GM19468 (cell line): Measurements from ENCODE around the gene GPC1.

Source experiments
- ATAC-seq: cut with Tn5 transposase; IDR thresholded peaks from one replicate; pipeline ENCODE4 v1.9.1; 2021; ENCODE audit warnings: mild to moderate bottlenecking, moderate library complexity, moderate number of reproducible peaks; ENCODE audit not compliant: unreplicated experiment; ENCODE audit errors: extremely low read depth

GPC1 gene

DNA sequence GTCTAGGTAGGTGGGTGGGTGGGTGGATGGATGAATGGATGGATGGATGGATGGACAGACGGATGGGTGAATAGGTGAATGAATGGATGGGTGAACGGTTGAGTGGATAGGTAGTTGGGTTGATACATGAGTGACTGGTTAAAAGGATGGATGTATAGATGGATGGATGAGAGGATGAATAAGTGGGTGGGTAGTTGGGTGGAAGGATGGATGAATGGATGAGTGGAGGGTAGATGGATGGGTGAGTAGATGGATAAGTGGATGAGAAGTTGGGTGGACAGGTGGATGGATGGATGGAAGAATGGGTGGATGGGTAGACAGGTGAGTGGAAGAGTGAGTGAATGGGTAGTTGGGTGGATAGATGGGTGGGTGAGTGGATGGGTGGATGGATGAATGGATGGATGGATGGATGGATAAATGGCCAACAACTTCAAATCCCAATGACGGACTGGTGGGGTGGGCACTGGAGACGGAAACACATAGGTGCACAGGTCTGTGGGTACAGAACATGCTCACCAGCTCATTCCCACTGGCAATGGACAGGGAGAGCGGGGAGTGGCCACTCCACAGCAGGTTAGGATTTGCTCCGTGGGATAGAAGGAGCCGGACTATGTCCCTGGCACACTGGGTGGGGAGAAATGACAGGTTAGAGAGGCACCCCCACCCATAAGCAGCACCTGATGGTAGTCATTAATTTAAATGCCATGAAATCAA is 73.5 kb downstream of the GPC1 start:
- no peak for ATAC-seq

DNA sequence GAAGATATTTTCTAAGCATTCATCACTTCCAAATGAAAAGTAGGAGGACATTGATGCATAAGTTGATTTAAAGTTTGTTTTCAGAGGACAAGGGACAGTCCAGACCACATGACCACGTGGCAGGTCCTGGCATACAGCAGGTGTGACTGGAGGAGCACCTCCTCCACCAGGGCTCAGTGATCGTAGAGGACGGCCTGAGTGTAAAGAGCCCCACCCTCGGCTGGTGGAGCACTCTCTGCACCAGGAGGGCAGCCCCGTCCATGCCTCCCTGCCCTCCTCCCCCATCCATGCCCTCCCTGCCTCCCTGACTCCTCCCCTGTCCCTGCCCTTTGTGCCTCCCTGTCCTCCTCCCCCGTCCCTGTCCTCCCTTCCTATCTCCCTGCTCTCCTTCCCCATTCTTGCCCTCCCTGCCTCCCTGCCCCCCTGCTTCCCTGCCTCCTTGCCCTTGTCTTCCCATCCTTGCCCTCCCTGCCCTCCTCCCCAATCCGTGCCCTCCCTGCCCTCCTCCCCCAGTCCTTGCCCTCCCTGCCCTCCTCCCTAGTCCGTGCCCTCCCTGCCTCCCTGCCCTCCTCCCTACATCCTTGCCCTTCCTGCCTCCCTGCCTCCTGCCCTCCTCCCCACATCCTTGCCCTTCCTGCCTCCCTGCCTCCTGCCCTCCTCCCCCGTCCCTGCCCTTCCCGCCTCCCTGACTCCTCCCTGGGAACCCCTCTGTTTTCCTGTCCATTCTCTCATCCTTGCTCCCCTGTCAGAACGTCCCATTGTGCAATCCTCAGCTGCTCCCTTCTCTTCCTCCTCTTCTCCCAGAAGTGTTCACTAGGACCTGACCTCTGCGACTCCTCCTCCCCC is 74.4 kb downstream of the GPC1 start:
- ATAC-seq = no peak

DNA sequence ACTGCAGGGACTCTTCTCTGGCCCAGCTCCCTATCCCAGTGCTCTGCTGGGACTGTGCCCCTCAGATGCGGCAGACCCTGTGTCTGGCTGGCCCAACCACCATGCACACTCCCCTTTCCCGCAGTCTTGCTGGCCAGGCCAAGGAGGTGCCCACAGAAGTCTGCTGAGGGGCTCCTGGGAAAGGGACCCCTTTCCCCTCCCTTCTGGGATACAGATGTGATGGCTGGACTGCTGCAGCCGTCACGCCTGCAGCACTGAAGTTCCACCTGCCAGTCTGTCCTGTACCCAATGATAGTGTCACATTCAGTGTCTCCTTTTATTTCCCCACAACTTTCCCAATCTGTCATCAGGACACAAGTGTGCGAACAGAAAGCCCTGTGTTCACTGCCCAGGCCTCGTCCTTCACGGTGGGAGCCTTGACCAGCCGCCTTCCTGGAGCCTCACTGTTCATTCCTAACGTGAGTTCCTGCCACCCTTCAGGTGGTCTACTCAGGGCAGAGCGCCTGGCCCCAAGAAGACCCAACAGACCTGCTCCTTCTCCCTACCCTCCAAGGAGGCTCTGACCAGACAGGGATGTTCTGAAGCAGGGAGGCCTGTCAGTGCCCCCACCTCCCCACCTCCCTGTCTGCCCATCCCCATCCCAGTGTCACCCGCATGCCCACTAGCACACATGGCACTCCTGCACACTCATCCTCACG is 75.2 kb downstream of the GPC1 start:
- no peak for ATAC-seq

DNA sequence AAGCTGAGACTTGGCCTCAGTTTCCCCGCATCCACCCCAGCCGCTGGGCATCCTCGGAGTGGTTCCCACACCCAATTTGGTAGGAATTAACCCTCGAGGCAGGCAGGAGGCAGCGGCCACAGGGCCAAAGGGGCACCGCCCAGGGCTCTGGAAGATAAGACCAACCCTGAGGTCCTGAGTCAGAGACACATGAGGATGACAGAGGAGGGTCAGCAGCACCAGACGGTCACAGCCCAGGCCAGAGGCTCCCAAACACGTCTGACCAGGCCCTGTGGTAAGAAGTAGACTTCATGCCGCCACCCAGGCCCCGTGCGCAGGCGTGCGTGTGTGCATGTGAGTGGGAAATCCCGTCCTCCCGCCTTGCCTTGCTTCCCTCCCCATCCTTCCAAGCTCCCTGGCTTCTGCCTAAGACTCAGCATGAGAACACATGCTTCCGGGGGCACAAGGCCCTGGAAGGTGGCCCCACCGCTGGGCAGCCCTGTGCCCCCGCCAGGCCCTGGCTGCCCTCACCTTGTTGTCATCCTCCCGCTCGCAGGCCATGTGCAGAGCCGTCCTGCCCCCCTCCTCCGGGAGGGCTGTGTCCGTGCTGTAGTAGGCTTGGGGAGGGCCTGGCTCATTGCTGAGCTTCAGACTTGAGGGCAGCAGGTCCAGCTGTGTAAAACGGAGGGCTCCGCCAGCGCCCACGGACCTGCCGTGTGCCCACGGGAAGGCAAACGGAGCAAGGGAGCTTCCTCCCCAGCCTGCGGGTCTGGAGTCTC is 76.1 kb downstream of the GPC1 start:
- ATAC-seq = no peak

GRCh38 chr2:240512109-240512485 is 76.6 kb downstream of the GPC1 start:
- no peak for ATAC-seq

GRCh38 chr2:240512666-240513535 is 77.4 kb downstream of the GPC1 start:
- no peak for ATAC-seq

DNA sequence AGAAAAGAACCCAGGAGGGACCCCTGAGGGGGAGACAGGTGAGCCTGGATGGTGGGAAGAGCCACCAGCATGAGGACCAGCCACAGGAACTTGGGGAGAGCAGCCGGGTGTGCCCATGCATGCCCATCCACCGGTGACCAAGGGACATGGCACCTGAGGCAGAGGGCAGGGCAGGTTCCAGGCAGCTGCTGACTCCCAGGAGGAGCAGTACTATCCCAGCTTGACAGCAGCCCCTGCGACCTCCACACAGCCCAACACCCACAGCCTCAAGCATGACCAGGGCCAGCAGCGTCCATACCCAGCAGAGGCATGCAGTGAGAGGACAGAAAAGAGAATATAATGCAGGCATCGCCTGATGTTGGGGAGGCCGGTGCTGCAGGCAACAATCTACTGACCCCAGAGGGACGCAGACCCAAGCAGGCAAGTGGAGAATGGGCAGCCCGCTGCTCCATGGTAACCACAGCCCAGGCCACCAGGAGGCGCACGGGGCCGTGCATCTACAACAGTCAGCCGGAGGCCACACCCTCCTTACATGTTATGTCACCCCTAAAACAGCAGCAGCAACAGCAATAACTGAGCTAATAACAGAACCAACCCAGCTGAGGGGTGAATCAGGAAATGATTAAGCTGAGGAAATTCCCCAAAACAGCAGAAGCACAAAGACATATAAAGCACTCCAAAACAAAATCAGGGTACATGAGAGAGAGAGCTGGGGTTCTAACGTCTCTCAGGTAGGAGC is 78.3 kb downstream of the GPC1 start:
- no peak for ATAC-seq

DNA sequence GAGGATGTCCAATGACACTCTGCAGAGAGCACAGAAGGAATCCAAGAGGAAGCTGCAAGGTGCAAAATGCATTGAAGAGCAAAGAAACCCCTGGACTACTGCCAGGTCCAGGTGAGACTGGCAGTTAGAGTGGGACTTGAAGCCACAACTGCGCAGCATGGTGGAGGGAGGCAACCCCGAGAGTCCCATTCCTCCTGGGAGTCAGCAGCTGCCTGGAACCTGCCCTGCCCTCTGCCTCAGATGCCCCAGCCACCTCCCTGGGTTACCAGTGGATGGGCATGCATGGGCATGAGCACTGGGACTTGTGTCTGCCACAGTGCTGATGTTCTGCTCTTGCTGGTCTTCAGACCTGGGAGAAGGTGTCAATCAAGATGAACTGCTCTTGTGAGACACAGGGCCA is 79.2 kb downstream of the GPC1 start:
- ATAC-seq = no peak

DNA sequence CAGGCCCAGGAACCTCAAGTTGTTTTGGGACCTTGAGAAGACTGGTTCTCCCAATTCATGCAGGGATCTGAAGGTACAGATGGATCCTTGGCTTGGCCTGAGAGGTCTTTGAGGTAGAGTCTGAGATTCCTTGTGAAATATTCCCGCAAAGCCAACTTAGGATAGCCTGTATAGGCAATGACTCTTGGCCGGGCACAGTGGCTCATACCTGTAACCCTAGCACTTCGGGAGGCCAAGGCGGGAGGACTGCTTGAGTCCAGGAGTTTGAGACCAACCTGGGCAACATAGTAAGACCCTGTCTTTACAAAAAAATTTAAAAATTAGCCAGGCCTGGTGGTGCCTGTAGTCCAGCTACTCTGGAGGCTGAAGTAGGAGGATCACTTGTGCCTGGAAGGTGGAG is 81.9 kb downstream of the GPC1 start:
- ATAC-seq = no peak
